HG03108 (cell line): ENCODE data around the gene DBN1.

Experiments used
- ATAC-seq: cut with Tn5 transposase; IDR thresholded peaks from one replicate; pipeline ENCODE4 v1.9.1; 2021; ENCODE audit warnings: moderate library complexity; ENCODE audit not compliant: unreplicated experiment

The DBN1 gene

DNA sequence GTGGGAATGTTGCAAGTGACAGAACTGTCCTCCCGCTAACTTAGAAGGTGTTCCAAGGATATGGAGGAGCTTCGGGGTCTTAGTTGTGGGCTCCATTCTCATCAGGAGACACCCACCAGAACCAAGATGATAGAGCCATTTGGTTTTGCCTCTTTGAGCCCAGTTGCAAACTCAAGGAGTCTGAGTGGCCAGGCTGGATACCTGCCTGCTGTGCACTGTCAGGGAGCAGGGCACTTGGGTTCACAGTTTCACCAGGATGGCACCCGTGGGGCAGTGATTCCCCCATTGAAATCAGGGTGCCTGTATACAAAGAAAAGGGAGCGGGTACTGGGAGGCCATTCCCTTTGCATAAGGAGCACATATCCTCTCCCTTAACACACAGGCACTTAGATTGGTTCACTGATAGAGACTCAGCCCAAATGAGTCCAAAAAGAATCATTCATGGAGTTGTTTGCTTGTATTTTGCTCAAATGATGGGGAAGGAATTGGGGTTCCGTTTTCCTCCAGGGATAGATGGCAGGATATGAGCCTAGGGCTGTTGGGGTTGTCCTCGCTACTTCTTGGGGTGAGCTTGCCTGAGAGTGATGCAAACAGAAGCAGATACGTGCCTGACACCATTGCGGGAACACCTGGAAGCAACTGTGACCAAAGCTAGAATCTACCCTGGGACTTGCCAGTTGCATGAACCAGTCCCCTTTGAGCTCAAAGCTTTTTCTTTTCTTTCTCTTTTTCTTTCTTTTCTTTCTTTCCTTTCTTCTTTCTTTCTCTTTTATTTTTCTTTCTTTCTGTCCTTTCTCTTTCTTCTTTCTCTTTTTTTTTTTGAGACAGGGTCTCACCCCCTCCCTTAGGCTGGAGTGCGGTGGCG is 28.1 kb downstream of the DBN1 start:
- no peak for ATAC-seq

DNA sequence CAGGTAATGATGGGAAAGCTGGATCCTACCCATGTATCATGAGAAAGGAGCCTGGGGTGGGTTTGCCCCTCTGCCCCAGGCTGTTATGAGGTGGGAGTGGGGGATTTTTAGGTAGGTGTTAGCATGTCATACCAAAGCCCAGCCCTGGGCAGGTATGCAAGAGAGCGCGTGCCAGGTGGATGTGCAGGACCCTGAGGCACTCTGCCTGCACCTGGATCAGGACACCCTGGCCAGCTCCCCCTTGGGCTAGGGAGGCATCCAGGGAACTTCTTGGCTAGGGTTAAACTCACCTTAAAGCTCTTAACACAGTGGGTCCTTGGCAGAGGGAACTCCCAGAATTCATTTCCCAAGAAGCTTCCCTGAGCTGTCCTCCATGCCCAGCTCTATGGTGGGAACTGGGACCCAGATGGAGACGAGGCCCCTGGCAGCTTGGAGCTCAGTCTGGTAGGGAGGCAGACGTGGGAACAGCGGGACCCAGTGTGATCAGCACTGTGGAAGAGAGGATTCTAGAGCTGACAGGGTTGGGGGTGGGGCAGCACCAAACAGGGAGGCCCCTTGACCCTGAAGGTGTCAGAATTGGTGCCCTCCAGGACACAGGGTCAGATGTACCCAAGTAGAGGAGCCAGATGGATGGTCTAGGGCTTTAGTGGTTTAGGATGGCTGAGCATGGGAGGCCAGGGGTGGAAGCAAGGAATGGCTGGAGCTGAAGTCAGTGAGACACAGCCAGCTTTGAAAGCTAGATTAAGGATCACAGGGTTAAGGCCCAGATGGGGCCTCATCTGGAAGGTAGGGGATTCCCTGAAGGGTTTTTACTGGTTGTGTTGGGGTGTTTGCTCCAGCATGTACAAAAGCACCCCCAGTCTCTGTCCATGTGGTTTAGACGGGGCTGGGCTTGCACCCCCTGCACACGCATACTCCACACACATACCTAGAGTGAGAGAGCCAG is 29.1 kb downstream of the DBN1 start:
- ATAC-seq = no peak

DNA sequence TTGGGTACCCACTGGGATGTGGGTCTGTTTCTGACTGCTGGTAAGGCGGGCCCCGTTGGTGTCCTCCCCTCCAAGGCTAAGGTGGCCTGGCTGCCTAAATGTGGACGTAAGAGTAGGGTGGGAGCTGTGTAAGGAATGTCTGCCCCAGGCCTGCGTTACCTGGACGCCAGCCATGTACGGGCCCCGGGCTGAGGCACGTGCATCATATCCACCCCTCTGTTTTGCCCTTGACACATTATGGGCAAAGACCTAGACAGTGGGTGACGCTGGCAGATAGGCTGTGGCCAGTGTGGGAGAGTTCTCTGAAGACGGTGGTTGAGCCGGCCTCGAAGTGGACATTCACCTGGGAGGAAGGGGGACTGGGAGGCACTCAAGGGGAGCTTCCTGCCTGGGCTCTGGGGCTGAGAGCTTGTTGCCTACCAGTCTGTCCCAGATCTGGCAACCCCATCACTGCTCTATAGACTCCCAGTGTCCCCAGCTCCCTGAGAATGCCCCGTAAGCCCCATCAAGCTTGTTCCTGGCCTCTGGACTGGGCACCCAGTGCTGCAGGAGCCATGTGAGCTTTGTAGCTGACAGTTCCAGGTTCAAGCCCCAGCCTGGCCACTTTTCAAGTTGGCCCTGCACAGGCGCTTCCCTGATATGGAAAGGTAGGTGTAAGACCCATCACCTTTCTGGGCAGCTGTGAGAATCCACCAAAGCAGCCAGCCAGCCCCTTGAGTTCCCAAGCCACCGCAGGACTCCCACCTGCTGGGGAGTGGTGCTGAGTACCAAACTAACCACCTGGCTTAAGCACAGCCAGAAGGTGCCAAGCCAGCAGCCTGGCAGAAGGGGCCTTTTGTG is 30.1 kb downstream of the DBN1 start:
- no peak for ATAC-seq

DNA sequence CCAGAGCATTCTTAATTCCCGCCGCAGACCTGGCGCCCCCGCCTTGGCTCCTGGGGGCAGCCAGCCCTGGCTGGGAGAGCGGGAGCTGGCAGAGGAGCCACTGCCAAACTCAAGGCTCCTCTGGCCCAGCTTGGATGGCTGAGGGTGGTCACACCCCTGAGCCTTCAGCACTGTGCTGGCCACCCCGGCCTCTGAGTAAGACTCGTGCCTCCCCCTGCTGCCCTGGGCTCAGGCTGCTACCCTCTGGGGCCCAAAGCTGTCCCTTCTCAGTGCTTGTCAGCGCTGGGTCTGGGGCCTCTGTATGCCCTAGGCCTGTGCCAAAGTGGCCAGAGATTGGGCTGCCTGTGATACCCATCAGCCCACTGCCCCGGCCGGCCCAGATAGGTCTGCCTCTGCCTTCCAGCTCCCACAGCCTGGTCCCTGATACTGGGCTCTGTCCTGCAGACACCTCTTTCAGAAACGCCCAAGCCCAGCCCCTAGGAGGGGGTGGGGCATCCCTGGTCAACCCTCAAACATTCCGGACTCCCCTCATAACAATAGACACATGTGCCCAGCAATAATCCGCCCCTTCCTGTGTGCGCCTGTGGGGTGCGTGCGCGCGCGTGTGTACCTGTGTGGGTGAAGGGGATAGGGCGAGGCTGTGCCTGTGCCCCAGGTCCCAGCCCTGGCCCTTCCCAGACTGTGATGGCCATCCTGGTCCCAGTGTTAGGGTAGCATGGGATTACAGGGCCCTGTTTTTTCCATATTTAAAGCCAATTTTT is 31.2 kb downstream of the DBN1 start:
- ATAC-seq = no peak

DNA sequence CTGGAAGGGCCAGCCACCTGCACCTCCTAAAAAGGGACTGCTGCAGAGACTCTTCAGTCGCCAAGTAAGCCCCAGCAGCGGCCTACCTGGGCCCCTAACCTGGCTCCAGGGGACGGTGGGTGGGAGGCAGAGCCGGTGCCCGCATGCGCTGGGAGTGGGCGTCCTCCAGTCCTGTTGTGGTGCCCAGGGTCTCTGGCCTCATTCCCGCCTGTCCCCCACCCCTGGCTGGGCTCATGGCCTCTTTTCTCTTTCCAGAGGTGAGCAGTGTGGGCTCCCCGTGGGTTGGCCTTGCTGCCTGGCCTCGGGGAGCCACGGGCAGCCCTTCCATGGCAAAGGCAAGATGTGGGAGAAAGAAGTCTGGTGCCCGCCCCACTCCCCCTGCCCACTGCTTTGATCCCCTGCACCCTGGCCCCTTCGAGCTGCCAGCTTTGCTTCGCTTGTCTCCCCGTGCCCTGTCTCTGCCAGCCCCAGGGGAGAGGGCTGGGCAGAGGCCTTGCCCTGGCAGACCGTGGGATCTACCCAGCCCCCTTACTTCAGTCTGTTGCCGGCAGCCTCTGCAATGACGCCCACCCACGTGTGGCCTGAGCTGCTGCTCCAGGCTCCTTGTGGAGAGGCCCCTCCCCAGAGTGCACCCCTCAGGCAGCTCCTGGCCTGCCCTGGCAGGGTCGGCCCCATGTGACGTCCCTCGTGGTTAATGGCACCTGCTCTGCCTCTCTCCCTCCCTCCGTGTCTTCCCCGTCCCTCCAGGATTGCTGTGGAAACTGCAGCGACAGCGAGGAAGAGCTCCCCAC is 32.2 kb downstream of the DBN1 start:
- ATAC-seq = no peak

DNA sequence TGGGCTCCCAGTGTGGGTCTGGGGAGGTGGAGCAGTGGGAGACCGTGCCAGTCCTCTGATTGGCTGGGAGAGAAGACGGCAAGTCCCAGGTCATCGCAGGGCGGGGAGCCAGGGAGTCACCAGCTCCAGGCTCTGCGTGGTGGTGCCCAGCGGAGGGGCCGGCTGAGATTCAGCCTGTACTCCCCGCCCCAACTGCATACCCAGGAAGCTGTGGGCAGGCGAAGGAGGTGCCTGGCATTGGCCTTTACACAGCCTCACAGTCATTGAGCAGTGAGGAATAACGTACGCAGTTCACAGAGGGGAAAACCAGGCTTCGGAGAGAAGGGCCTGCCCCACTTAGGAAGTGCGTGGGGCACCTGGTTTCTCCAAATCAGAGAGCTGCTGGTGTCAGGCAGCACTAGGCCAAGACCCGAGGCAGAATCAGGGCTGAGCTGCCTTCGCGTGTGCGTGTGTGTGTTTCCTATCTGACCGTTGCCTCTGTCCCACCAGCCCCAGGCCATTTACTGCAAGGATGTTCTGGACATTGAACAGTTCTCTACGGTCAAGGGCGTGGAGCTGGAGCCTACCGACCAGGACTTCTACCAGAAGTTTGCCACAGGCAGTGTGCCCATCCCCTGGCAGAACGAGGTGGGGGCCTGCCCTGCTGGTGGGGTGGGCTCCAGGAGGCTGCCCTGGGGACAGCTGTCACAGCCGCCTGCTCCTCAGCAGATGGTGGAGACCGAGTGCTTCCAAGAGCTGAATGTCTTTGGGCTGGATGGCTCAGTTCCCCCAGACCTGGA is 33.0 kb downstream of the DBN1 start:
- no peak for ATAC-seq

DNA sequence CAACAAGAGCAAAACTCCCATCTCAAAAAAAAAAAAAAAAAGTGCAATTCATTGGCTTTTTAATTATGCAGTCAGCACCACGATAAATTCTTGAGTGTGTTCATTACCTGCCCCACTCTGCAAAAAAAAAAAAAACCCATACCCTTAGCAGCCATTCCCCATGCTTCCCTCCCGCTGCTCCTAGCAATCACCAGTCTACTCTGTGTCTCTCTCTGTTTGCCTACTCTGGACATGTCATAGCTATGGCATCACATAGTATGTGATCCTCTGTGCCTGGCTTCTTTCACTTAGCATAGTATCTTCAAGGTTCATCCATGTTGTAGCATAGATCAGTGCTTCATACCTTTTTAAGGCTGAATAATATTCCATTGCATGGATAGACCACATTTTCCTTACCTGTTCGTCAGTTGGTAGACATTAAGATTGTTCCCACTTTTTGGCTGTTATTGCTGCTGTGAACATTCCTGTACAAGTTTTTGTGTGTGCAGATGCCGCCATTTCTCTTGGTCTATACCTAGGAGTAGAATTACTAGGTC is 33.8 kb downstream of the DBN1 start:
- no peak for ATAC-seq

DNA sequence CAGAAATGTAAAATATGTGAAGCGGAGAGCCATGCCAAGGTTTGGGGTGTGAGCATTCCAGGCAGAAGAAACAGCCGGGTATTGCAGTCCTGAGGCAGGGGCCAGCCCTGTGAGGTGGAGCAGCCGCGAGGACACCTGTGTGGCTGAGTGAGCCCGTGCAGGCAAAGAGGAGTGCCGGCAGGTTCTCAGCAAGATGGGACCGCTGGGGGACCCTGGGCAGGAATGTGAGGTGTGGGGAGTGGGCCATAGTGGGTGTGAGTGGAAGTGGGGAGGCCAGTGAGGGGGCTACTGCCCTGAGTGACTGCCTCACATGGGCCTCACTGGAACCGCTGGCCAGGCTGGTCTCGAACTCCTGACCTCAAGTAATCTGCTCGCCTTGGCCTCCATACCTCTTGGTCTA is 35.0 kb downstream of the DBN1 start:
- no peak for ATAC-seq

DNA sequence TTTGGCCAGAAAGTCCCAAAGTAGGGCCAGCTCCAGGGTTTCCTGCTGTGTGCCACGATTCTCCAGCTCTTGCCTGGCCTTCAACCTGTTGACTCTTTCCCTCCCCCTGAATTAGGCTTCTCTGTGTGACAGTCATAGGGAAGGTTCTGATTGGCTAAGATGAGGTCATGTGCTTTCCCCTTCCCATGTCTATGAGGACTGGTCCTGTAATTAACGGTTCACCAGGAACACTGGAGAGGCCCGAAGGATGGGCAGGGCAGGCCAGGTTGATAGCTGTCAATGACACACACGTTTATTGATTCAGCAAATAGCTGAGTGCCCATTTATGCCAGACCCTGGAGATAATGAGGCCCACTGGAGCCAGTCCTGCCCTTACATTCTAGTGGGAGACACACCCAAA is 35.8 kb downstream of the DBN1 start:
- no peak for ATAC-seq

DNA sequence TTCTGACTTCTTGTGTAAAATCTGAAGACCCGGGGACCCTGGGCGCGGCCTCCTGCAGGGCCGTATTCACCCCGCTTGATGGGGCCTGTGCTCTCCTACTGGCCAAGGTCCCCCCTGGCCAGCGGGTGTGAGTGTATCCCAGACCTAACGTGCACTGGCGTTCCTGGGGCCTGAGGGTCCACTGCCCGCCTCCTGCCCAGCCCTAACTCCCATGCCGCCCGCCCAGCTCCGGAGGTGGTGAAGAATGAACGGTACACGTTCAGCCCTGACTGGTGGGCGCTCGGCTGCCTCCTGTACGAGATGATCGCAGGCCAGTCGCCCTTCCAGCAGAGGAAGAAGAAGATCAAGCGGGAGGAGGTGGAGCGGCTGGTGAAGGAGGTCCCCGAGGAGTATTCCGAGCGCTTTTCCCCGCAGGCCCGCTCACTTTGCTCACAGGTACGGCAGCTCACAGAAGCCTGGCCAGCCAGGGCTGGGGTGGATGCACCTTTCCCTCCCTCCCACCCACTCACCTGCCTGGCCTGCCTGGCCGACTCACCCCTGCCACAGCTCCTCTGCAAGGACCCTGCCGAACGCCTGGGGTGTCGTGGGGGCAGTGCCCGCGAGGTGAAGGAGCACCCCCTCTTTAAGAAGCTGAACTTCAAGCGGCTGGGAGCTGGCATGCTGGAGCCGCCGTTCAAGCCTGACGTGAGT is 37.4 kb downstream of the DBN1 start:
- no peak for ATAC-seq

DNA sequence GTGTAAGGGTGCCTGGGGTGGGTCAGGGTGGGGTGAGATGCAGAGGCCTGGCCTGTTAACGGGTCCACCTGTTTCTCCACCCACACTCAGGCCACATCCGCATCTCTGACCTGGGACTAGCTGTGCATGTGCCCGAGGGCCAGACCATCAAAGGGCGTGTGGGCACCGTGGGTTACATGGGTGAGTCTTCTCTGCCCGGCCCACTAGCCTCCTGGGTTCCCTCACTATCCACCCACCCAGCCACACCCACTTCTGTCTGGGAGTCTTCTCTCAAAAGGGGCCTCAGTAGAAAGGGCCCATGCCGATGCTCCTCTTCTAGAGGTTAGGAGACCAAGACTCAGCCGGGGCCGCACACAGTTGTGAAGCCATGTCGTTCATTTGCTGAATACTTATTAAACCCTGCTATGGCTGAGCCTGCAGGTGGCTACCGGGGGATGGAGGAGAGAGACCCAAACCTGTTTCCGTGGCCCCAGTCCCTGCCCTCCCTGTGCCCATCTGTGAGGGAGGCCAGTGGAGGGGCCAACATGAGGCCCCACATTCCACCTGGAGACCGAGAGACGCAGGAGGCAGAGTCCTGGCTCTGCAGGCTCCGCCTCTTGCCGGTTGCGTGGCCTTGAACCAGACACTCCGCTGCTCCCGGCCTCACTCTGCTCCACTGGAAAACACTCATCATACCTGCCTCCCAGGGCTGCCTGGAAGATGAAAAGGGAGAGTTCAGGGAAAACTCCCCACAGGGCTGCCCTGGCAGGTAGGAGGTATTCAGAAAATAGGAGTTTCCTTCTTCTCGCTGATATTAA is 38.3 kb downstream of the DBN1 start:
- ATAC-seq = no peak

DNA sequence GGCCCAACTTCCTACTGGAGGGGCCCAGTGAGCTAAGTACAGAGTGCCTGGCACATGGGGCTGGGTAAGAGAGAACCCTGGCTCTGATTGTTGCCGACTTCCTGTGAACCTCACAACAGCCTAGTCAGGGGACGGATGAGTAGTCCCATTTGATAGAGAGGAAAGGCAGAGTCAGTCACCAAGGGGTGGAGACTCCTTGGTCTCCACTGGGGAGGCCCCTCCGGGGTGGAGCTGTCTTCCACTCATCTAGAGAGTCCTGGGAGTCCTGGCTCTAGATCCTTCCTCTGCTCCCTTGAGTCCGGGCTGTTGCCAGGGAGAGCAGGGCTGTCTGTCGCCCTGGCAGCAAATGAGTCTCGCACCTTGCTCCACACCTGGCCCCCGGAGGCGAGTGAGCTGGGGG is 39.0 kb downstream of the DBN1 start:
- ATAC-seq = no peak

DNA sequence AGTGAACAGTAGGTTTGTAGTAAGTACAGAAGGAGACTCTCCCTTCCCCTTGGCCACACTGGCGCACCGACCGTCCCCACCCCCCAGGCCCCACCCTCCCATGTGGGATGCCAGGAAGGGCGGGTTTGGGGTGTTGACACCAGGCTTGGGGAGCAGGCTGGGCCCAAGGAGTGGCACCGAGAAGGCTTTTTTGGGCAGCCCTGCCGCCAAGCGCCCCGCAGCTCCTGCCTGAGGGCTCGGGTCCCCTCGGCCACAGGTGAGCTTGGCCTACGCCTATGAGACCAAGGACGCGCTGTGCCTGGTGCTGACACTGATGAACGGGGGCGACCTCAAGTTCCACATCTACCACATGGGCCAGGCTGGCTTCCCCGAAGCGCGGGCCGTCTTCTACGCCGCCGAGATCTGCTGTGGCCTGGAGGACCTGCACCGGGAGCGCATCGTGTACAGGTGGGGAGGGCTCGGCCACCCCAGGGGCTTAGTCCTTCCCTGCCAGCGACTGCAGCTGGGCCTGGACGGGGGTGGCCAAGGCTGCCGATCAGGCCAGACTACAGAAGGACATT is 39.7 kb downstream of the DBN1 start:
- no peak for ATAC-seq

DNA sequence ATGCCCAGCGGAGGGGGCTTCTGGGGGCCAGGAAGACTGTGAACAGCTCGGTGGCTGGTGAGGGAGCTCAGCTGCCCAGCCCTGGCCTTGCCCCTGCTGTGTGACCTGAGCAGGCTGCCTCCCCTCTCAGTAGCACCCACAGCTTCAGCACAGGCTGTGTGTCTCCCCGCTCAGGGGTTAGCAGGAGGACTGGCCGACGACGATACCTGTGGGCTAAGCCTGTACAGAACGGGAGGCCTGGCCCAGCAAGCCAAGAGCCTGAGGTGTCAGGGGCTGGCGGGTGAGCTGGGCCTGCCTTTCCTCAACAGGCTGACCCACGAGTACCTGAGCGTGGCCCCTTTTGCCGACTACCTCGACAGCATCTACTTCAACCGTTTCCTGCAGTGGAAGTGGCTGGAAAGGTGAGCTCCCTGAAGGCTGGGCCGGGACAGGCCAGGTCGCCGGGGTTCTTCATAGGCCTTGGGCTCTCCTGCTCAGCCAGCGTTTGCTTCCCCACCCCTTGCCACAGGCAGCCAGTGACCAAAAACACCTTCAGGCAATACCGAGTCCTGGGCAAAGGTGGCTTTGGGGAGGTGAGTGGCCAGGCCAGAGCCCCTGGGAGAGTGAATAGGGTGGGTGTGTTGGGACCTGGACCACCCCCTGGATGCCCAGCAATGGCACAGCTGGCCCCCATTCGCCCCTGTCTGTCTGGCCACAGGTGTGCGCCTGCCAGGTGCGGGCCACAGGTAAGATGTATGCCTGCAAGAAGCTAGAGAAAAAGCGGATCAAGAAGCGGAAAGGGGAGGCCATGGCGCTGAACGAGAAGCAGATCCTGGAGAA is 40.4 kb downstream of the DBN1 start:
- ATAC-seq = no peak

DNA sequence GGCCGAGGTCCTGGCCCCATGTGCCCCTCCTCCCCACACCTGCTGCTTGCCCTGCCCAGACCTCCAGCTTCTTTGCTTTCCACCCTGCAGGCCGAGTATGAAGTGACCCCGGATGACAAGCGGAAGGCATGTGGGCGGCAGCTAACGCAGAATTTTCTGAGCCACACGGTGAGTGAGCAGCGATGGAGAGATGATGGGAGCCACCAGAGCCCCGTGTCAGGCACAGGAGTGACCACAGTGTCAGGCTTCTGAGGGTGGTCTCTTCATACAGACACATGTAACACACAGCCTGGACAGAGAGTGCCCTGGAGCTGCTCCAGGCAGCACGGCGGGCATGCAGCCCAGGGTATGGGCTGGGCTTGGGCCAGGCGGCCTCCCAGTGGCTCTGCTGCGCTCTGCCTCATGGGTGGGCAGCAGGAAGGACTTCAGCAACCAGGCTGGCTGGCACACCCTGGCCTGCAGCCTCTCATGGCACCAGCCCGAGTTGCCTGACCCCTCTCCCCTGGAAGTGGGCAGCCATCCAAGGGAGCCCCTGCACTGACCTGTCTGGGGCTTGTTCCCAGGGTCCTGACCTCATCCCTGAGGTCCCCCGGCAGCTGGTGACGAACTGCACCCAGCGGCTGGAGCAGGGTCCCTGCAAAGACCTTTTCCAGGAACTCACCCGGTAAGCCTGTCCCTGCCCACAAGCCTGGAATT is 41.1 kb downstream of the DBN1 start:
- ATAC-seq = no peak
